Islet precursor cell (in vitro differentiated cells): ENCODE results near the gene SPOCD1.

Source experiments
- DNase-seq: peaks from one replicate; pipeline ENCODE4 v3.0.0-alpha.2; 2018

Gene SPOCD1

DNA sequence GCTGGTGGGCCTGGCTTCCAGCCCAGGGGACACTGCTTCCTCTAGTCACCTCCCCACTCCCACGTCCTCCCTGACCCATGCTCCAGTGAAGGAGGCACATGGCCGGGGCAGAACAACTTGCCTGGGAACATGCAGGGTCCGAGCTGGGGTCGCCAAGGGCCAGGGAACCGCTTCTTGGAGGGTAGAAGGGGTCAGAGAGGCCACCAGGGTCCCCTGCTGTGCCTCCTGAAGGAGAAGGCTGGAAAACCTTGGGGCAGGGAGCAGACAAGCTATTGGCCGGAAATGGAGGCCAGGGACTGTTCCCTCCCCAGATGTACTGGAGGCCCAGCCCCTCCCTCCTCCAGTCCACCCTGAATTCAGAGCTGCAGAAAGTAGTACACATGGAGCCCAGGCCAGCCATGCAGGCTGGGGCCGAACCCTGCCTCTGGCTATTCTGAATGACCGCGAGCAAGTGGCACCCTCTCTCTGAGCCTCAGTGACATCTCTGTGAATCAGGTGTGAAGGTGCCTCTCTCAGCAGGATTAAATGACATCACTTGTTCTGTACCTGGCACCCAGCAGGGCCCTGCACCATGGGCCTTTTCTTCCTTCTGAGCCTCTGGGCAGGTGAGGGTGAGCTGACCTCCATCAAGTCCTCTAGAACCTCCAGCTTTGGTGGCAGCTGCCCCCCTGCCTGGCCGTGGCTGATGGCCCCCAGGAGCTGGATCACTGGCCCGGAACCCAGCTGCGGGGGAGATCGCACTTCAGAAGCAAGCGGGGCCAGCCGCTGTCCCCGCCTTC lies 15.7 kb downstream of the SPOCD1 start:
- DNase-seq, result peak; percentile 48

DNA sequence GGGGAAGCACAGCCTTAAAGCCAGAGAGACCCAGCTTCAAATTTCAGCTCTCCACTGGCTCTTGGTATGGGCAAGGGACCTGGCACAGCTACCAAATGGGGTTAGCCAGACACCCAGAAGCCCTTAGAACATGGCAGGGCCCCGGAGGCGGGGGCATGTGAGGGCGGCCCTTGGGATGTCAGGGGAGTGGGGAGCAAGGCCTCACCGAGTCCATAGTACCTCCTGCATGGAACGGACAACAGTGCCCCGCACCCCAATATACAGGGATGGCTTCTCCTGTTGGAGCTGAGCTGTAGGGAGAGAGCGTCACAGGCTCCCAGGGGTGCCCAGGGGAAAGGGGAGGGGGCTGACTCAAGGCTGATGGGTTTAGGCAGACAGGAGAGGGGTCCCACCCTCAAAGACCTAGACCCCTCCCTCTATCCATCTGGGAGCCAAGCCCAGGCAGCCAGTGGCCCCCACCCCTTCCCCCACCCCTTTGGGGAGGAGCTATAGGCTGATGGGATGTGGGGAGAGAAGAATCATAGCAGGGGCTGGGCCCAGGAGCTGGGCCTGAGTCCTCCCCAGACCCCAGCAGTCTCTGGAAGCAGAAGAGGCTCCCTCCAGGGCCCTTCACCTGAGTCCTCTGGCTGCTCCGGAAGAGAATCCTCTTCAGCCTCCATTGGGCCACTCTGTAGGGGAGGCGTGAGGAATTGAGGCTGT lies 16.5 kb downstream of the SPOCD1 start:
- peak; percentile 53 for DNase-seq

- peak; percentile 86 for DNase-seq
Observed at GRCh38 chr1:31798433-31799195, 17.2 kb downstream of the SPOCD1 start.

GRCh38 chr1:31798086-31798432 lies 17.8 kb downstream of the SPOCD1 start:
- peak; percentile 34 for DNase-seq

DNA sequence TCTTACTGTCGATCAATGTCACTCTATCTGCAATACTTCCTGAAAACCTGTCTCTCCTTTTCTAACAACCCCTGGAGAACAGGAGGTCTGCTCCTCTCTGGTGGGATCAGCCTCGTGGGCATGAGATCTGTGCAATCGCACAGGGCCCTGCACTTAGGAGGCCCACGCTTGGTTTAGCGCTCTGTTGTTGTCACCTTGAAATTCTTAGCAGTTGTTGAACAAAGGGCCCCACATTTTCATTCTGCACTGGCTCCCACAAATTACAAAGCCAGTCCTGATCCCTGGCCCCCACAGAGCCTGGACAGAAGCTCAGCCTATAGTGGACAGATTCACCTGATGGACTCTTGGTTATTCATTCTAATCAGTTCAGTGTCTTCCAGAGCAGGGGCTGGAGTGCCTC lies 18.6 kb downstream of the SPOCD1 start:
- no peak for DNase-seq

- DNase-seq, result no peak
Observed at GRCh38 chr1:31796707-31797106, 19.1 kb downstream of the SPOCD1 start.

GRCh38 chr1:31795801-31796621 lies 19.8 kb downstream of the SPOCD1 start:
- DNase-seq, result peak; percentile 44

GRCh38 chr1:31795096-31795675 lies 20.6 kb downstream of the SPOCD1 start:
- no peak for DNase-seq

- peak; percentile 37 for DNase-seq
Observed at GRCh38 chr1:31793586-31794285, 22.1 kb downstream of the SPOCD1 start.

DNA sequence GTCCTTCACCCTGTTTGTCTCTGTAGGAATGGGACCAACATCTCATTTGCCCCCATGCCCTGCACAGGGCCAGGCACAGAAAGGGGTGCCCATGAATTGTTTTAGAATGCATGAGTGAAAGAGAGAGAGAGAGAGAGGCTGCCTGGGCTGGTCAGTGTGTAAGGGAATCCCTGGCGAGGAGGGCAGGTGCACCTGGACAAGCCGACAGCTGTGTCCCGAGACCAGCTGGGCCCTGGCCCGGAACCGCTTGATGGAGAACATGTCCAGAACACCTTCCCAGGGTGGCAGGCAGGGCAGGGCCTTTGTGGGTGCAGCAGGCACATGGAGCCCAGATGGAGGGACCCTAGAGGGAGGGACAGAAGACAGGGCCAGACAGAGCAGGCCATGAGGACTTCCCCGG lies 22.7 kb downstream of the SPOCD1 start:
- peak; percentile 51 for DNase-seq

DNA sequence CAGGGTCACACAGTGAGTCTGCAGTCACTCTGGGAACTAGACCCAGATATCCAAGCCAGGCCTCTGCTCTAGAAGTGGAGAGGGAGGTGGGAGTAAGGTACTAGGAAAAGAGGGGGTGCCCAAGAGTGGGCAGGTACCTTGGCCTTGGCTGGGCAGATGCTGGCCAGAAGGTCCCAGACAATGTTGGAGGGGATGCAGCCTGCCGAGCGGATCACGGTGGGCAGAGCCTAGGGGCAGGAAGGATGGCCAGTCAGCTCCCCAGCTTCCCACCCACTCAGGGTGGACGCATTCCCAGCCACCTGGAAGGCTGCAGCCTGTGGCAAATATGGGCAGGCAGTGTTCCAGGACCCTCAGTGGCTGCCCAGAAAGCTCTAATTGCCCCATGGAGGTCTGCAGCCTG lies 23.3 kb downstream of the SPOCD1 start:
- DNase-seq, result peak; percentile 38

- DNase-seq, result peak; percentile 35
Observed at GRCh38 chr1:31792116-31792515, 23.7 kb downstream of the SPOCD1 start.

- DNase-seq, result peak; percentile 29
Observed at GRCh38 chr1:31791131-31791858, 24.5 kb downstream of the SPOCD1 start.

DNA sequence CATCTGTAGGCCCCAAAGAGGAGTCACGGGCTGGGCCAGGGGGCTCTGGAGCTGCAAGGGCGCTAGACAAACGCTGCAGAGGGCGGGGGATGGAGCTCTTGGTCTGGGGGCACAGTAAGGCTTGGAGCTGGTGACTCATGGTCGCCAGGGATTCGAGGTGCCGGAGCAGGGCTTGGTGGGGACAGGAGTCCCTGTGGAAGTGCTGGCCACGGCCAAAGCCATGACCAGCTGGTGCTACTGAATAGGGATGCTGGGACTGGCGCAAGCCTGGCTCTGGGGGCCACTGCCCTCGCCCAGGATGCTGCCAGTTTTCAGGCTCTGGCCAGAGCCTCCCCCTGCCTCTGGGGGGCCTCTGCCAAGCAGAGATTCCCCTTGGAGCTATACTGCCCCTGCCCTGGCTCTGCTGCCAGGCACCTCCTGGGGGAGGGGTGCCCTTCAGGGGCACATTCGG lies 25.2 kb downstream of the SPOCD1 start:
- DNase-seq, result peak; percentile 53

- peak; percentile 46 for DNase-seq
Observed at GRCh38 chr1:31790140-31790539, 25.7 kb downstream of the SPOCD1 start.

DNA sequence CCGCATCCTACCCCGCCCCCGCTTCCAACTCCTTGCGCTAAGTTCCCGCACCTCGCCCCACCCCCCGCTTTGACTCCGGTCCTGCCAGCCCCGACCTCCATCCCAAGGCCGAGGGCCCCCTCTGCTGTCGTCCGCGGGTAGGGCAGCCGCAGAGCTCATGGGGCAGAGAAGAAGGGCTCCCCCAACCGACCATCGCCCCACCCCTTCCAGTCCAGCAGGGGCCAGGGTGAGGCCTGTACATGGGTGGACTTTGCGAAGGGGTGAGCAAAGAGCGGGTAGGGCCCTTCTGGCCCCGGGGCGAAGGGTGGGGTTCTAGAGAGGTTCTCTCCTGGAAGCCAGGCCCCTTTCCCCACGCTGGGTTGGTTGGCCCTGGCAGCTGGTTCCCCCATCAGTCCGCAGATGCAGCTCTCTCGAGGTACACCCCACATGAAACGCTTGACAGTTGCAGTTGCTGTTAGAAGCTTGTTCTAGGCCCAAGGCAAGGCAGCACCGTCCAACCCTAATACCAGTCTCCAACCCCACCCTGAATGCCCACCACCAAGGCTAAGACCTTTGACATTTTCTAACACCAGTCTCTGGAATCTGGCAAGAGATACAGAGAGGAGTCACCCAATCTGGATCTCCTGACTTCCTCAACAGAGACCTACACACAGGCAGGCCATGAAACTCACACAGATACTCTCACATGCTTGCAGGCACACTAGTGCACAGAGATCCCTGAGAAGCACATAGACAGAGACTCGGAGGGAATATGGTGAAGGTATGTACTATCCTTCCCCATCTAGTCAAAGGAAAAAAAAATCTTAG lies 26.4 kb downstream of the SPOCD1 start:
- DNase-seq, result peak; percentile 97

GRCh38 chr1:31788825-31789256 lies 27.0 kb downstream of the SPOCD1 start:
- DNase-seq, result no peak

GRCh38 chr1:31788138-31788824 lies 27.5 kb downstream of the SPOCD1 start:
- peak; percentile 96 for DNase-seq

DNA sequence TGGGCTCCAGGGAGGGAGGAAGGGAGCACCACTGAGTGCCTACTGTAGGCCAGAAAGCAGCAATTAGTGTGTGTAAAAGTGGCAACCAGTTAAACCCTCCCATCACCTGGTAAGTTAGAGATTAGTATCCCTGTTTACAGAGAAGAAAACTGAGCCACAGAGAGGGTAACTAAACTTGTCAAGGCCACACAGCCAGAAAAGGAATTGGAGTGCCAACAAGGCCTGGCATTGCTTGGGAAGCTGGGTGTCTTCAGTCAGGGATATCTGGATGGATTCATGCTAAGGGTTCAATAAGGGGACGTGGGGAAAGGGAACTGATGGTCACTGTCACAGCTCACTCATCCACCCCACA lies 28.1 kb downstream of the SPOCD1 start:
- no peak for DNase-seq
